GM12865 (cell line): Measurements from ENCODE around the gene C1QTNF12.

Experiments used
- DNase-seq: peaks from one replicate; pipeline ENCODE4 v3.0.0; 2010; ENCODE audit warnings: low read depth
- H3K4me3 ChIP-seq: 2 replicates; pipeline ENCODE4 v1.5.1; 2011; ENCODE audit warnings: mild to moderate bottlenecking, low read depth, low read length, control low read depth
- CTCF ChIP-seq: IDR thresholded peaks from 2 replicates; pipeline ENCODE4 v1.5.1; 2011; ENCODE audit warnings: low read length, control low read depth, low read depth, inconsistent platforms; ENCODE audit not compliant: insufficient read depth; ENCODE audit errors: missing control alignments

The C1QTNF12 gene

GRCh38 chr1:1194723-1195122 lies 51.8 kb downstream of the C1QTNF12 start:
- H3K4me3 ChIP-seq, result no peak overlapping the region
- no peak for DNase-seq
- no peak for TF ChIP-seq CTCF
